EH (cell line): ENCODE data around the gene FBXO8.
A peak's percentile ranks its signal among the peaks of the same experiment; 100 is the strongest.

Source experiments
- DNase-seq: peaks from one replicate; pipeline ENCODE4 v3.0.0-alpha.2; 2015; ENCODE audit warnings: low read depth

FBXO8 gene

GRCh38 chr4:174244441-174244840, 39.0 kb downstream of the FBXO8 start:
- peak; percentile 51 for DNase-seq

- no peak for DNase-seq
Observed at GRCh38 chr4:174241162-174241561, 42.3 kb downstream of the FBXO8 start.

GRCh38 chr4:174236359-174236758, 47.1 kb downstream of the FBXO8 start:
- no peak for DNase-seq

- no peak for DNase-seq
Observed at GRCh38 chr4:174230680-174231079, 52.8 kb downstream of the FBXO8 start.

GRCh38 chr4:174230148-174230547, 53.3 kb downstream of the FBXO8 start:
- no peak for DNase-seq

GRCh38 chr4:174228988-174229387, 54.5 kb downstream of the FBXO8 start:
- DNase-seq = no peak

GRCh38 chr4:174225349-174226049, 58.0 kb downstream of the FBXO8 start:
- DNase-seq = no peak

- no peak for DNase-seq
Observed at GRCh38 chr4:174224550-174224949, 58.9 kb downstream of the FBXO8 start.

- peak; percentile 37 for DNase-seq
Observed at GRCh38 chr4:174222266-174222872, 61.1 kb downstream of the FBXO8 start.

- DNase-seq = no peak
Observed at GRCh38 chr4:174218127-174218790, 65.2 kb downstream of the FBXO8 start.

GRCh38 chr4:174217273-174218126, 66.0 kb downstream of the FBXO8 start:
- peak; percentile 82 for DNase-seq

- DNase-seq = no peak
Observed at GRCh38 chr4:174216799-174217272, 66.6 kb downstream of the FBXO8 start.

GRCh38 chr4:174215961-174216680, 67.3 kb downstream of the FBXO8 start:
- DNase-seq = no peak

- no peak for DNase-seq
Observed at GRCh38 chr4:174215057-174215456, 68.4 kb downstream of the FBXO8 start.

GRCh38 chr4:174214101-174214878, 69.2 kb downstream of the FBXO8 start:
- no peak for DNase-seq

- DNase-seq = no peak
Observed at GRCh38 chr4:174213731-174214100, 69.8 kb downstream of the FBXO8 start.

- DNase-seq = no peak
Observed at GRCh38 chr4:174212061-174212460, 71.4 kb downstream of the FBXO8 start.

GRCh38 chr4:174211622-174212044, 71.8 kb downstream of the FBXO8 start:
- DNase-seq = no peak

GRCh38 chr4:174210952-174211490, 72.4 kb downstream of the FBXO8 start:
- DNase-seq = peak; percentile 41

GRCh38 chr4:174210354-174210753, 73.1 kb downstream of the FBXO8 start:
- DNase-seq = no peak
